ENCODE measurements around the gene PLA1A. TPM values are rescaled to one million over a fixed set of nuclear protein-coding genes. Genes with fewer than 3 reads are reported as not detected.

Gene PLA1A
- polyA plus RNA-seq, 3 donors: 0.36 TPM; not detected in 2

GRCh38 chr3:119643528-119643927, 45.8 kb downstream of the PLA1A start:
- Histone ChIP-seq H3K4me3 (replicated peaks in 1 of 3; ENCODE audit: low read depth in 2 of 3, low read length in 3 of 3) (no peak overlapping the region), H3K79me2 (ENCODE audit: insufficient read depth, low read length) (no peaks in the 10 kb centered on the region), H2AFZ (ENCODE audit: insufficient read depth, low read depth, low read length, poor library complexity, severe bottlenecking) (no peak overlapping the region), H3K4me1 (ENCODE audit: control insufficient read depth in 1 of 2, insufficient read depth in 2 of 2, low read length in 2 of 2) (peaks cover 10 to 11% of the 10 kb centered on the region in 2 donors), H3K4me2 (replicated peaks; ENCODE audit: extremely low read depth, low read length, poor library complexity, severe bottlenecking) (no peak overlapping the region), H3K9me3 (replicated peaks in 1 of 2; ENCODE audit: control insufficient read depth in 1 of 2, insufficient read depth in 1 of 2, low read length in 2 of 2) (no peaks in the 10 kb centered on the region), H3K27ac (ENCODE audit: low read depth in 1 of 2, low read length in 2 of 2) (no peak overlapping the region), H3K9ac (ENCODE audit: insufficient read depth, low read length, poor library complexity, severe bottlenecking) (no peak overlapping the region), H3K27me3 (ENCODE audit: control insufficient read depth in 2 of 2, insufficient read depth in 2 of 2, low read length in 2 of 2) (no peaks in the 10 kb centered on the region), H4K20me1 (ENCODE audit: insufficient read depth, low read length) (no peaks in the 10 kb centered on the region), H3K36me3 (replicated peaks in 1 of 2; ENCODE audit: control insufficient read depth in 1 of 2, insufficient read depth in 2 of 2, low read length in 2 of 2) (no peaks in the 10 kb centered on the region)
- H3K9me3 Mint-ChIP-seq: no peaks in the 10 kb centered on the region
- no CpG with 5 or more reads among the region's 2 CpGs for WGBS (ENCODE audit: insufficient coverage)
- peaks cover 14% of the 10 kb centered on the region for H3K4me1 Mint-ChIP-seq
- no peak overlapping the region for H3K27ac Mint-ChIP-seq
- no peak overlapping the region for H3K4me3 Mint-ChIP-seq
- peak in 1 of 3 donors; percentile 36 for DNase-seq
- H3K36me3 Mint-ChIP-seq: peaks cover 10 to 13% of the 10 kb centered on the region in 2 donors
- peaks cover 0 to 2% (median 0%) of the 10 kb centered on the region in 3 donors for H3K27me3 Mint-ChIP-seq (ENCODE audit: low read depth in 3 of 3)
- TF ChIP-seq CTCF (IDR thresholded peaks at IDR 0.05): no peak
- intact Hi-C loops (cut with micrococcal nuclease): loop anchor here in 1 of 2 donors (10.0 kb wide), 1 partner anchor 59 kb away; no protein-coding TSS in a partner anchor

- peaks cover under 1 to 1% of the 10 kb centered on the region in 2 donors for H3K4me1 ChIP-seq (ENCODE audit: control insufficient read depth in 1 of 2, insufficient read depth in 2 of 2, low read length in 2 of 2)
- H3K4me1 Mint-ChIP-seq: peaks cover 5% of the 10 kb centered on the region
- H3K9ac ChIP-seq (ENCODE audit: insufficient read depth, low read length, poor library complexity, severe bottlenecking): no peak overlapping the region
- H3K4me3 Mint-ChIP-seq: no peak overlapping the region
- no peaks in the 10 kb centered on the region for H4K20me1 ChIP-seq (ENCODE audit: insufficient read depth, low read length)
- H3K27me3 Mint-ChIP-seq (ENCODE audit: low read depth in 3 of 3): peaks cover 0 to 2% (median 0%) of the 10 kb centered on the region in 3 donors
- TF ChIP-seq CTCF (IDR thresholded peaks at IDR 0.05): no peak
- no peaks in the 10 kb centered on the region for H3K9me3 ChIP-seq (replicated peaks in 1 of 2; ENCODE audit: control insufficient read depth in 1 of 2, insufficient read depth in 1 of 2, low read length in 2 of 2)
- peaks cover 10 to 13% of the 10 kb centered on the region in 2 donors for H3K36me3 Mint-ChIP-seq
- no CpG with 5 or more reads among the region's 1 CpG for WGBS (ENCODE audit: insufficient coverage)
- intact Hi-C loops (cut with micrococcal nuclease): loop anchor here in 1 of 2 donors (10.0 kb wide), 1 partner anchor 60 kb away; no protein-coding TSS in a partner anchor
- no peak overlapping the region for H3K4me2 ChIP-seq (replicated peaks; ENCODE audit: extremely low read depth, low read length, poor library complexity, severe bottlenecking)
- H3K27me3 ChIP-seq (ENCODE audit: control insufficient read depth in 2 of 2, insufficient read depth in 2 of 2, low read length in 2 of 2): no peaks in the 10 kb centered on the region
- H3K9me3 Mint-ChIP-seq: no peaks in the 10 kb centered on the region
- H3K4me3 ChIP-seq (replicated peaks in 1 of 3; ENCODE audit: low read depth in 2 of 3, low read length in 3 of 3): no peak overlapping the region
- no peak overlapping the region for H3K27ac ChIP-seq (ENCODE audit: low read depth in 1 of 2, low read length in 2 of 2)
- H2AFZ ChIP-seq (ENCODE audit: insufficient read depth, low read depth, low read length, poor library complexity, severe bottlenecking): no peak overlapping the region
- no peaks in the 10 kb centered on the region for H3K36me3 ChIP-seq (replicated peaks in 1 of 2; ENCODE audit: control insufficient read depth in 1 of 2, insufficient read depth in 2 of 2, low read length in 2 of 2)
- no peak for DNase-seq
- no peaks in the 10 kb centered on the region for H3K79me2 ChIP-seq (ENCODE audit: insufficient read depth, low read length)
- H3K27ac Mint-ChIP-seq: no peak overlapping the region
Measured at GRCh38 chr3:119644481-119644880, 46.8 kb downstream of the PLA1A start.
